Subcutaneous abdominal adipose tissue (tissue), 5 donors: Measurements from ENCODE around the gene HECTD4.

Experiments used
- H3K27ac ChIP-seq: one replicate; pipeline ENCODE4 v1.7.0; 2013; ENCODE audit warnings: low read depth, mild to moderate bottlenecking, inconsistent platforms, low read length, moderate library complexity
- H3K27me3 ChIP-seq, 5 donors: one replicate each; pipeline ENCODE4 v1.7.0; 2013; ENCODE audit warnings: low read length in 5 of 5, inconsistent platforms in 1 of 5; ENCODE audit not compliant: control insufficient read depth in 5 of 5, insufficient read depth in 4 of 5
- H3K36me3 ChIP-seq, 5 donors: one replicate each; pipeline ENCODE4 v1.7.0; 2013; ENCODE audit warnings: low read length in 5 of 5; ENCODE audit not compliant: control insufficient read depth in 5 of 5, insufficient read depth in 5 of 5
- H3K4me1 ChIP-seq, 5 donors: one replicate each; pipeline ENCODE4 v1.7.0; 2013; ENCODE audit warnings: low read length in 5 of 5, mild to moderate bottlenecking in 3 of 5, moderate library complexity in 1 of 5; ENCODE audit not compliant: control insufficient read depth in 5 of 5, insufficient read depth in 5 of 5
- H3K4me3 ChIP-seq, 5 donors: one replicate each; pipeline ENCODE4 v1.7.0; 2013; ENCODE audit warnings: low read length in 5 of 5, low read depth in 1 of 5
- H3K9ac ChIP-seq, 5 donors: one replicate each; pipeline ENCODE4 v1.7.0; 2013; ENCODE audit warnings: low read length in 5 of 5, mild to moderate bottlenecking in 4 of 5, moderate library complexity in 3 of 5
- H3K9me3 ChIP-seq, 5 donors: one replicate each; pipeline ENCODE4 v1.7.0; 2013; ENCODE audit warnings: low read length in 5 of 5; ENCODE audit not compliant: control insufficient read depth in 5 of 5
- donor health status: healthy.
- donor health status: healthy.
- donor health status: healthy.
- donor health status: healthy.
- donor health status: healthy.

HECTD4 gene

GRCh38 chr12:112124918-112125249, 257.3 kb downstream of the HECTD4 start:
- Histone ChIP-seq H3K27me3 (no peaks in the 10 kb centered on the region), H3K36me3 (no peaks in the 10 kb centered on the region), H3K27ac (peak overlapping the region; percentile 92), H3K9ac (no peak overlapping the region), H3K9me3 (no peaks in the 10 kb centered on the region), H3K4me3 (peak overlapping the region in 2 of 5 donors; percentile 83 to 97), H3K4me1 (peaks cover 4 to 47% (median 40%) of the 10 kb centered on the region in 5 donors)

GRCh38 chr12:112122823-112123690, 259.2 kb downstream of the HECTD4 start:
- Histone ChIP-seq H3K9ac (no peak overlapping the region), H3K27me3 (no peaks in the 10 kb centered on the region), H3K4me3 (no peak overlapping the region), H3K9me3 (no peaks in the 10 kb centered on the region), H3K4me1 (peaks cover 4 to 43% (median 38%) of the 10 kb centered on the region in 5 donors), H3K36me3 (no peaks in the 10 kb centered on the region), H3K27ac (peak overlapping the region; percentile 55)

DNA sequence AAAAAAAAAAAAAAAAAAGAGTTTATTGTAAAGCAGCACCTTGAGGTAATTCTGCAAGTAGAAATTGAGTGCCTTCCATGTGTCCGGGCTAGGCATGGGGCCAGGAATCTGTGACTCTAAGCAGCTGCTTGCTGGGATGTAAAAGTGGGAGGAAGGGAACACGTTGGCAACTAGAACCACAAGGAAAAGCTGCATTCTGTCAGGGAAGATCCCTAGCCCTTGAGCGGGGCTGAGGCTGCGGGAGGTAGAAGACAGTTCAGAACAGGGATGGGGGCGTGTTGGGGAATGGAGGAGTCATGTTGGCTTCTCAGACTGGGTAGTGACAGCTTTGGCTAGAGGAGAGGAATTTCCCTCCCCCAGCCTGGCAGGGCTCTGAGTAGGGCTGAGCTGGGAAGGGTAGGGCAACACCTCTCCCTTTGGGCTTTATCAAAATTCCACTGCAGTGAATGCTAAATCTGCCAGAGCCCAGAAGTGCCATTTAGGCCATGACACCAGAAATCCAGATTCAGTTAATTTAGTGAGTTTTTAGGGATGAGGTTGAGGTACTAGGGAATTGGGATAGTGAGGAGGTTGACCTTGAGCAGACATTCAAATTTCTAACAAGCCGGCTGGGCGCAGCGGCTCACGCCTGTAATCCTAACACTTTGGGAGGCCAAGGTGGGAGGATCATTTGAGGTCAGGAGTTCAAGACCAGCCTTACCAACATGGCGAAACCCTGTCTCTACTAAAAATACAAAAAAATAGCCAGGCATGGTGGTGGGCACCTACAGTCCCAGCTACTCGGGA, 260.3 kb downstream of the HECTD4 start:
- Histone ChIP-seq H3K36me3 (no peaks in the 10 kb centered on the region), H3K9ac (no peak overlapping the region), H3K4me3 (peak overlapping the region in 1 of 5 donors; percentile 25), H3K27ac (peak overlapping the region; percentile 55), H3K4me1 (peaks cover 4 to 41% (median 37%) of the 10 kb centered on the region in 5 donors), H3K9me3 (no peaks in the 10 kb centered on the region), H3K27me3 (no peaks in the 10 kb centered on the region)

DNA sequence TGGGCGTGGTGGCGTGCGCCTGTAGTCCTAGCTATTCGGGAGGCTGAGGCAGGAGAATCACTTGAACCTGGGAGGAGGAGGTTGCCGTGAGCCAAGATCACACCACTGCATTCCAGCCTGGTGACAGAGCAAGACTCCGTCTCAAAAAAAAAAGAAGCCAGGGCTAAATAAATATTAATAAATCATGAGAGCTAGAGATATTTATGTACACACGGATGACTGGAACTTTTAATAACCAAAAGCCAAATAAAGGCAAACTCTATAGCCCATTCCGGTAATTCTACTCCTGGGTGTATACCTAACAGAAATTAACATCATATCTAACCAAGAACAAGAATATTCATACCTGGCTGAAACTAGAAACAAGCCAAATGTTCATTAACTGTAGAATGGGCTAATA, 264.5 kb downstream of the HECTD4 start:
- Histone ChIP-seq H3K4me1 (peaks cover 6 to 24% (median 20%) of the 10 kb centered on the region in 5 donors), H3K27ac (peak overlapping the region; percentile 86), H3K4me3 (no peak overlapping the region), H3K9ac (no peak overlapping the region), H3K36me3 (no peaks in the 10 kb centered on the region), H3K9me3 (no peaks in the 10 kb centered on the region), H3K27me3 (no peaks in the 10 kb centered on the region)

- Histone ChIP-seq H3K9ac (peak overlapping the region in 4 of 5 donors; percentile 14 to 39 (median 22)), H3K4me1 (peaks cover 6 to 13% (median 11%) of the 10 kb centered on the region in 5 donors), H3K27ac (peak overlapping the region; percentile 86), H3K4me3 (peak overlapping the region in 4 of 5 donors; percentile 10 to 48 (median 37)), H3K9me3 (no peaks in the 10 kb centered on the region), H3K36me3 (no peaks in the 10 kb centered on the region), H3K27me3 (no peaks in the 10 kb centered on the region)
Measured at GRCh38 chr12:112116232-112117060, 265.8 kb downstream of the HECTD4 start.

GRCh38 chr12:112115259-112116045, 266.8 kb downstream of the HECTD4 start:
- H3K27me3 ChIP-seq: no peaks in the 10 kb centered on the region
- H3K36me3 ChIP-seq: no peaks in the 10 kb centered on the region
- H3K4me3 ChIP-seq: no peak overlapping the region
- H3K9ac ChIP-seq: no peak overlapping the region
- no peaks in the 10 kb centered on the region for H3K9me3 ChIP-seq
- peaks cover 6 to 13% (median 11%) of the 10 kb centered on the region in 5 donors for H3K4me1 ChIP-seq
- H3K27ac ChIP-seq: no peak overlapping the region

DNA sequence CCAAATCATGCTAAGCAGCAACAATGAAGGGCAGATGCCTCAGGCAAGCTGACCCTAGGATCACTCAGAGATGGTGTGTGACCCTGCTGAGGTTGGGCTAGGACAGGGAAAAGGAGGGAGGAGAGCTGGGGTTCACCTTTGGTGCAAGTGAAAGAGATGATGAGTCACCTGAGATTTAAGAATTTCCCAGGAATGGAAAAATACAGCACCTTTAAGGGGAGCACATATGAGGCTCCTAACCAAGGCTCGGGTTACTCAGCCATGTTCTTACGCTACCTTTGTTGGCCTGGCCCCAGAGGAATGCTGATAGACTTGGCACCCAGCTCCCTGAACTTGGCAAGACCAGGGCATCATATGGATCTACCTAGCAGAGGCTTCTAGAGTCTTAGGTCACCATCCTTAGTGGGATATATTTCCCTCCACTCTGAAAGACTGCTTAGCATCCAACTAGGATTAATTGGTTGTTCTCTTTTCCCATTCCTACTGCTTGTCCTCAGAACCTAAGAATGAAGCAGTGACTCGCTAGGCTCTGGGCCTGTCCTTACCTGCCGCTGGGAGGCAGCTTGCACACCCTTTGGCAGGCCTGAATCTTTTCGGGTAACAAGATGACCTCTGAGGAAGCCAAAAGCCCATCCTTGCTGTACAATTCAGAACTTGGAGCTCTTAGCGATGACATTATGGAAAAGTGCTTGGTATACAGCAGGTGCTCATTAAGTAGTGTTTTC, 269.7 kb downstream of the HECTD4 start:
- Histone ChIP-seq H3K4me1 (peaks cover 8 to 24% (median 22%) of the 10 kb centered on the region in 5 donors), H3K27me3 (no peaks in the 10 kb centered on the region), H3K36me3 (no peaks in the 10 kb centered on the region), H3K9ac (no peak overlapping the region), H3K4me3 (no peak overlapping the region), H3K27ac (no peak overlapping the region), H3K9me3 (no peaks in the 10 kb centered on the region)

- no peaks in the 10 kb centered on the region for H3K9me3 ChIP-seq
- H3K4me3 ChIP-seq: no peak overlapping the region
- no peaks in the 10 kb centered on the region for H3K36me3 ChIP-seq
- H3K4me1 ChIP-seq: peaks cover 8 to 26% (median 24%) of the 10 kb centered on the region in 5 donors
- H3K27me3 ChIP-seq: no peaks in the 10 kb centered on the region
- H3K27ac ChIP-seq: no peak overlapping the region
- H3K9ac ChIP-seq: no peak overlapping the region
Measured at GRCh38 chr12:112111931-112112330, 270.3 kb downstream of the HECTD4 start.
